Fibroblast of skin of right quadriceps (primary cell): ENCODE data around the gene SCNN1A.

Experiments
- DNase-seq: peaks from one replicate; pipeline ENCODE4 v3.0.0-alpha.2; 2013

Gene SCNN1A

DNA sequence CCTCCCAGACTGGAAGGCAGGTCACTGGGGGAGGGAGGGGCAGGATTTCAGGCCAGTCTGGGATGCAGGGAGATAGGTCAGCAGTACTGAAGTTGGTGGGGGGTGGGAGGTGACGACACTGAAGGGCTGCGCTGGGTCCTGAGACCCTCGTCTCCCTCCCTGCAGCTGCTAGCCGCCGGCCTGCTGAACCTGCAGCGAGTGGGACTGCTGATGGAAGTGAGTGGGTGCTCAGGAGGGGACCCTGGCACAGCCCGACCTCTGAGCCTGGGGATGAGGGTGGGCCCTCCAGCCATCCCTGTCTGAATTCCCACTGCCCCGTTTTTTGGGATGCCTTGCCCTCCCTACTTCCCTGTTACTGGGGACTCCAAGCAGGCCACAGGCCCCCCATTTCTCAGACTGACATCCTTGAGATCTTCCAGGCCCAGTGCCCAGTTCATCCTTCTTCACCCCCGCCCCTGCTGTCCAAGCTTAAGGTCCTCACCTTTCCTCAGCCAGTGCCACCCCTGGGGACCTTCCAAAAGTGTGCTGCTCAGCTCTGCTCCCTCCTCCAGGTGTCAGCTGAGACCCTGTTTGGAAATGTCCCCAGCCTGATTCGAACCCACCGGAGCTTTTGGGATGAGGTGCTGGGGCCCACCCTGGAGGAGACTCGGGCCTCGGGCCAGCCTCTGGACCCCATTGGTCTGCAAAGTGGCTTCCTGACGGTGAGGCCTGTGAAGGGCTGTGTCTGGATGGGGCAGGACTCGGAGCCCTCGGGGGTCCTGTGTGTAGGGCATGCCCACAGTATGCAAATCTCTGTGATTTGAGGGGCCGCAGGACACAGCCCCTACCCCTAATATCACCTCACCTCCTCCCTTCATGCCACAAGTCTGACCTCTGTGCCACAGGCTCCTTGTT is 59.4 kb downstream of the SCNN1A start:
- DNase-seq: no peak

DNA sequence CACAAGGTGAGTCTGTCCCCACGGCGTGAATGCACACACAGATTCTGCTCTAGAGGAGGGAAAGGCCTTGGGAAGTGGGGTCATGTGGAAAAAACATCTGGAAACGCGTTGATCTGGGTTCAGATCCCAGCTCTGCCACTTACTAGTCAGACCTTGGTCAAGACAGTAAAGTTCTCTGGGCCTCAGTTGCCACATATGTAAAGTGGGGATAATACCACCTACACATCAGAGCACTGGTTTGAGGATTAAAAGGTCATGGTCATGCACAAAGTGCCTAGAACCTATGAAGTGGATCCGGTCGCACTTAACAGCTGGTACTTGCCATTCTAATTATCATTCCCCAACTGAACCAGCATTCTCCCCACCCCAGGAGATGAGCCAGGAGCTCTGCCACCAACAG is 60.2 kb downstream of the SCNN1A start:
- DNase-seq: no peak

DNA sequence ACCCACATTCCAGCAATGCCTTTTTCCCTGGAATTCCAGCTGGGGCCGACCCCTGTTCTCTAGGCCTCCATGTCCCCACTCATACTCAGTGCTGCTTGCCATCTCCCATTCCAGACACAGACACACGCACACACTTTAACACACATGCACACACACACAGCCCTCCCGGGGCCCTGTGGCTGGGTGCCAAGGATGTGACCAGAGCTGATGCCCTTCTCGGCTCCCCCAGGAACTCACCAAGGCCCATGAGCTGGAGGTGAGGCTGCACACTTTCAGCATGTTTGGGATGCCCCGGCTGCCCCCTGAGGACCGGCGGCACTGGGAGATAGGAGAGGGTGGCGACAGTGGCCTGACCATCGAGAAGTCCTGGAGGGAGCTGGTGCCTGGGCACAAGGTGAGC is 60.6 kb downstream of the SCNN1A start:
- DNase-seq: no peak

DNA sequence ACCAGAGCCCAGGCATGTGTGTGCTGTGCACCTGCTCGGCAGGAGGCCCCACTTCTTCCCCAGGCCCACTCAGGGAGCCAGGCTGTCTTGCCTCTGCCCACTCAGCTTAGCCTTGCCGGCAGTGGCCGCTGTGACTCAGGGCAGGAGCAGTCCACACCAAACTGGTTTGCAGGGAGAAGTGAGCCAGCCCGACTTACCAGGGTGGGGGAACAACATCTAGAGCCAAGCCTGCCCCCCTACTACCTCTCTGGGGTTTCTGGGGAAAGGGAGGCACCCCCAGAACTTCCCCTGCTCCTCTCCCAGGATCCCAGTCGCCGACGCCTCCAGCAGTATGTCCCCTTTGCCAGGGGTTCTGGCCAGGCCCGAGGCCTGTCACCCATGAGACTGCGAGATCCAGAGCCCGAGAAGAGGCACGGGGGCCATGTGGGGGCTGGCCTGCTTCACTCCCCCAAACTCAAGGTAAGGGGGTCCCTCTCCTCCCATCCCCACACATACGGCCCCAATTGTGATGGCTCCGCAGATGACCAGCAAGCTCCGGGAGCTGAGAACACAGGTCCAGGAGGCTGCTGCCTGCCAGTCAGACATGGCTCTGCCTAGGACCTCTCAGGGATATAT is 61.9 kb downstream of the SCNN1A start:
- DNase-seq: no peak

DNA sequence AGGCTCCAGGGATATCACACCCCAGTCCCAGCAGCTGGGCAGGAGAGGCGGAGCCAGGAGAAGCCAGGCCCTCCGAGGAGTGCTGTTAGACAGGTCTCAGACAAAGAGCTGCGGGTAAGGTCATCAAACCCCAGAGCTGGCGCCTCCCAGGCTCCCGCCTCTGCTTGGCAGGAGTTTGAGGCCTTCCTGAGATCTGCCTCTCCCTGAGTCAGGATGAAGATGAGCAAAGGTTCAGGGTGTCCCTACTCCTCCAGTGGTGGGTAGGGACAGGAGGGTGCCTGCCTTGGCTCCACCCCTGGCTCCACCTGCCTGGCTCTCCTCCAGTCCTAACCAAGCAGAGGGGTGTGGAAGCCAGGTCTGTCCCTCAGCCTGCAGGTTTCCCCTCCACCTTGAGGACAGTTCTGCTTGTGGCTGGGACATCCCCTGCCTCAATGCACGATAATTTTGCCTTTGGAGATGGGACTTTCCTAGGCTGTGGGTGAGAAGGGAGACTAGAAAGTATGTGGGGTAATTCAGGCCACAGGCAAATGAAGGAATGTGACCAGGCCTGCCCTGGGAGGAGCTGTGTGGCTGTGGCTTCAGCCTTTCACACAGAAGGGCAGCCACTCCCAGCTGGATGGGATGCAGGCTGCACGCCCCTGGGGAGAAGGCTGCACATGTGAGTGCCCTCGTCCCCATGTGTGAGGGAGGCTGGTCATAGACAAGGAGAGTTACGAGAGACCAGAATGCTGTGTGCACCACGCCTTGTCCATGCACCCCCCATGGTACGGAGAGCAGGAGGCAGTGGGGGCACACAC is 62.6 kb downstream of the SCNN1A start:
- DNase-seq: no peak

DNA sequence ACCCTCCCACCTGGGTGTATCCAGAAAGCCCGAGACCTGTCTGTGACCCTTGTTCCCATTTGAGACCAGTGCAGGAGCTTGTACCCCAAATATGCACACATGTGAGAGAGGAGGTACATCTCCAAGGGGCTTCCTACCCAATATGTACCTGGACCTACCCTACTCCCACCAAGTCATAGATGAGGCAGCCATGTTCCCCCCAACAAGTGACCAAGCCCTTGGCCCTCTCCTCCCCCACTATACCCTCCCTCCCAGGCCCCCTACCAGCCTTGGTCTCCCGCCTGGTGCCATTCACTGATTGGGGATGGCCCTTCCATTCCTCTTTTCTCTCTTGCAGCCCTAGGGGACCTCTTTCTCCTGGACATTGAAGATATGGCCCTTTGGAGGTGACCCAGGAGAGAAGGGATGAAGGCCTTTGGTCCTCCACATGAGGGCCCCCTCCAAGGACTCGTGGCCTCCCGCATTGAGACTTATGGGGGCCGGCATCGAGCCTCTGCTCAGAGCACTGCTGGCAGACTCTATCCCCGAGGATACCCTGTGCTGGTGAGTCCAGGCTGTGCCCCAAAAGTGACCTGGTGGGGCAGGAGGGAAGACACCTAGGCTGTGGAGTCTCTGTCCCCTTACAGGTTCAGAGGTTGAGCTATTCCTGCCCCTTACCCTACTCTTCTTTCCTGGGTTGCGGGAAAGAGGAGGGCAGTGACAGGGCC is 63.4 kb downstream of the SCNN1A start:
- DNase-seq: no peak

DNA sequence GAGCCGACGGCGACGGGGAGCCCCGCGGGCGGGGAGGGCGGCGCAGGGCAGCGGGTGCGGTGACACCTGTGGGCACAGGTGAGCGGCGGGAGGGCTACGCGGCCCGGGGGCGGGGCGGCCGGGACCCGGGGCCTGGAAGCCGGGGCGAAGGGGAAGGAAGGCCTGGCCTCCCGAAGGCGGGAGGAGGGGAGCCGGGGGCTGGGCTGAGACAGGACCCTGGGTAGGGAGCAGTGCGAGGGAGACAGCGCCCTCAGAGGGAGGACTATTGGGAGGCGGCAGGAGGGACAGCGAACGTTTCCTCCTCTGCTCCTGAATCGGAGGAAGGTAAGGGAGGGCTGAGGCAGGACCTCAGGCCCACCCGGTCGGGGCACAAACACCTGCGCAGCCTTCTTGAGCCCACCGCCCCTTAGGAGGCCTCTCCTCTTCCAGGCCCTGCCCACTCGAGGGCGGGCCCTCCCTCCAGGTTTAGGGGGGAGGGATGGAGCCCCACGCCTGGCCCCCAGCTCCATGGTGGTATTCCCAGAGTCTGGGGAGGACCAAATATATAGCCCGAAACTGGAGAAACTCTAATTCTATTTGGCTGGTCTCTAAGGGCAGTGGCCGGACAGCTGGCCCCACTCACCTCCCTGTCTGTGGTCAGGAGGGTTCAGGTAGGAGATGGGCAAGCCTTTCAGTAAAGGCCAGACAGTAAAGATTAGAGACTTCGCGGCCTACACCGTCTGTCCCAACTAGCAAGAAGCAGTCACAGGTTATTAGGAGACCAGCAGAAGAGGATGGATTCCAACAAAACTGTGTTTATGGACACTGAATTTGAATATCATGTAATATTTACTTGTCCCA is 64.4 kb downstream of the SCNN1A start:
- DNase-seq: no peak

DNA sequence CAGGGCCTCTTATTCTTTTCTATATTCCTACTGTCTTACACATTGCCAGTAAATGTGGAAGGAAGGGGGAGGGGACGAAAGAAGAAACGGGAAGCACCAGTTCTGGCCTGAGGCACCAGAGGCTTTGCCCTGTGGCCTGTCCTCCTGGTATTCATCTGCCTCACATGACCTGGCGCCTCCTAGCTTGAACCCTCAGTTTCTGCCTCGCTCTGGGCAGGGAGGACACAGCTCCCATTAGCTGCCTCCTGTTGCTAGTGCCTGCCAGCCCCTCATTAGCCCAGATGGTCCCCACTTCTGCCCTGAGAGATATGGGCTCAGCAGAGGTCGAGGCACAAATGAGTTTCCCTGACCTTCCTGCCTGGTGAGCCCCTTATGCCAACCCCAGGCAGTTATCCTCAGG is 67.8 kb downstream of the SCNN1A start:
- DNase-seq: no peak

DNA sequence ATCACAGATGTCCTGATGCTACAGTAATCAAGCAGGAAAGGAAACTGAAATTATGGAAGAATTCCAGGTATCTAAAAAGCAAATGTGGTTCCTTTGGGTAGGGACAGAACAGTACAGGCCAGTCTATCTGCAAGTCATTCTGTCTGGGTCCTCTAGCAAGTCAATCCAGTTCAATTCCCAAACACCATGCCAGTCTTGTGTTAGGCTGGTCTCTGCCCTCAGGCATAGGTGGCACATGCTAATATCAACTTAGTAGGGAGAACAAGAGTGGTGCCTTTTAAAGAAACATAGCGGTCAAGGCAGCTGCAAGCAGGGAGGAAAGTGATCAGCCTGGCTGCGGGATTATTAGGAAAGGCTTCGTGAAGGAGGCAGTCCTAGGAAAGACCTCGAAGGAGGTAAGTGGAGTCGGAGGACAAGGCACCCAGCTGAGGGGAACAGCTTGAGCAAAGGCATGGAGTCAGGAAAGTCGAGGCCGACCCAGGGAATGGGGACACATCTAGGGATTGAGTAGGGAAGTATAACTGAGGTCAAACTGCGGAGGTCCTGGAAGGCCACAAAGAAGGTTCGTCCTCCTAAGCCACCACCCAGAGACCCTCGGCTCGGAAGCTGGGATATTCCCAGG is 68.7 kb downstream of the SCNN1A start:
- no peak for DNase-seq

DNA sequence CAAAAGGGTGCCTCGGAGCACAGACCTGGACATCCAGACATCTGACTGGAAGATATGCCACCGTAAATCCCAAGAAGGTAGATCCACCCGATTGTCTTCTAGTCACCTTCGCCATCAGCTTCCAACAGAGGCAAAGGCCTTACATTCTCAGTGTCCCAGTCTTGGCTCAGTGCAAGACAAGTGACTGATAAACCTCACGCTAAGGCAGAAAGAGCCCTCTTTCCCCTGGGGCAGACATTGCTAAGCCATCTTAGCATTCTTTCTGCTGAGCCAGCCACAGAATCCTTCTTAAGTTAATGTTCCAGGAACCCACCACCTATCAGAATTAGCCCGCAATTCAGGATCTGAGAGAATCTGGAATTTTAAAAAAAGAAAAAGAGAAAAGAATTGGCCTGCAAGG is 69.2 kb downstream of the SCNN1A start:
- DNase-seq: no peak

DNA sequence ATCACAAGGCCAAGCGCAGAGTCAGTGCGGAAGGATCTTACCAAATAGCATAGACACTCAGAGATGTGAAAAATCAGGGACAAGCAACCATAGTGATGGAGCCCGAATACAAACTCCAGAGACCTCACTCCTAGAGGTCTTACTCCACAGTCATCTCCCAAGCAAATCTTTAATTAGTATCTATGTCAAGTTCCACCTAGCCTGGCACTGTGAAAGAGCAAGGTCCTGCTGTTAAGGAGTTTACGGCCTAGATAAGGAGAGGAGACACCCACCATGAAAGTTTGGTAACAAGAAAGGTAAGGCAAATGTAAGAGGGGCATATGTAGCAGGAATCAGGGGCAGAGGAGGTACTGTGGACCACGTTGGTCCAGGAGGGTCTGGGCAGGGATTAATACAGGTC is 72.3 kb downstream of the SCNN1A start:
- DNase-seq: no peak

DNA sequence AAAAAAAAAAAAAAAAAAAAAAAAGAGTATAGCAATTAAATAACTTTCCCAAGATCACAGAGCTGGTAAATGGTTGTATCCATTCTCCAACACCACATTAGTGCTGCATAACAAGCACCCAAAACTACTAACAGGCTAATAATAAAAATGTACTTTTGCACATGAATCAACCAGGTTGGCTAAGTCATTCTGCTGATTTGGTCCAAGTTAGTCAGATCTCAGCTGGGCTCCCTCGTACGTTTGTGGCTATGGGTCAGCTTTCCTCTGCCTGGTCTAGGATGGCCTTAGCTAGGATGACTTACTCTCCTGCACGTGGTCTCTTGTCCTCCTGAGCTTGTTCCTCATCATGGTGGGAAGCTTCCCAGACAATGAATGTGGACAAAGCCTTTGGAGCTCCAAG is 72.7 kb downstream of the SCNN1A start:
- no peak for DNase-seq

DNA sequence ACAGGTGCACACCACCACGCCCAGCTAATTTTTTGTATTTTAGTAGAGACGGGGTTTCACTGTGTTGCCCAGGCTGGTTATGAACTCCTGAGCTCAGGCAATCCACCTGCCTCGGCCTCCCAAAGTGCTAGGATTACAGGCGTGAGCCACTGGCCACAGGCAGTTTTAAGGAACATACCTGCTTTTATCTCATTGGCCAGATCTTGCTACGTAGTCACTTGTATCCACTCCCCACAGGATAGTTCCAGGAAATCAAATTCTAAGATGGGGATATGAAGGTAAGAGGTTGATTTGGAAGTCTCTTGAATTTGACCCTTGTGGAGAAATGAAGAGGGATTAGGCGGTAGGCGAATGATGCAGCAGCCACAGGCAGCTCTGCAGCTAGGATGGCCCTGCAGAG is 73.6 kb downstream of the SCNN1A start:
- DNase-seq: no peak

DNA sequence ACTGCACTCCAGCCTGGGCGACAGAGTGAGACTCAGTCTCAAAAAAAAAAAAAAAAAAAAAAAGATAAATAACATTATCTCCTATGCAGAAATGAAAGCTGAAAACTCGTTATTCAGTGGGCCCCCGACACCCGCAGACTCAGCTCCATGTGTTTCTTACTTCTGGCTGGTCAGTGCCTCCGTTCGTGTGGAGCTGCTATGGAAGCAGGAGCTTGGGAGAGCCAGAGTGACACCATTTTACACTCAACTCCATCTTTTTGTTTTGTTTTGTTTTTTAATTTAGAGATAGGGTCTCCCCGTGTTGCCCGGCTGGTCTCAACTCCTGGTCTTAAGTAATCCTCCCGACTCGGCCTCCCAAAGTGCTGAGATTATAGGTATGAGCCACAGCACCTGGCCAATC is 78.2 kb downstream of the SCNN1A start:
- DNase-seq: no peak
